Right ventricle myocardium inferior (tissue), 1 donor: ENCODE results near the gene MAP2K3. TPM values are rescaled to one million over a fixed set of nuclear protein-coding genes. Genes with fewer than 3 reads are reported as not detected.
"Not testable (repeated sequence)": the region's sequence is repeated elsewhere in the genome, so short reads cannot be mapped to it uniquely, and the experiment has no call there.

Experiments
- ATAC-seq: fragments of 200-7000 bp; cut with Tn5 transposase; one replicate; pipeline ENCODE4 v1.9.1; 2020; ENCODE audit warnings: mild to moderate bottlenecking, moderate library complexity
- DNase-seq: peaks from one replicate; pipeline ENCODE4 v3.0.0; 2021; ENCODE audit errors: missing footprints
- intact Hi-C: fragments of 100-400 bp; cut with DNase I; formaldehyde crosslinking; loops from one replicate; pipeline ENCODE4 v1.11.0; 2022
- total RNA-seq: library from RNA; stranded (reverse); fragmentation: NEBNext Ultra II Directional; extraction: Animal tissue kit (Norgen Biotek cat#: 25700); gene quantifications from one replicate; pipeline ENCODE4 v1.2.1, GENCODE V29; 2021
- donor health status: DM: no; HTN: yes; CAD: no; lungs with severe emphysema.

The MAP2K3 gene
- total RNA-seq, 1 donor from 2014 or later, result 37.7 TPM

DNA sequence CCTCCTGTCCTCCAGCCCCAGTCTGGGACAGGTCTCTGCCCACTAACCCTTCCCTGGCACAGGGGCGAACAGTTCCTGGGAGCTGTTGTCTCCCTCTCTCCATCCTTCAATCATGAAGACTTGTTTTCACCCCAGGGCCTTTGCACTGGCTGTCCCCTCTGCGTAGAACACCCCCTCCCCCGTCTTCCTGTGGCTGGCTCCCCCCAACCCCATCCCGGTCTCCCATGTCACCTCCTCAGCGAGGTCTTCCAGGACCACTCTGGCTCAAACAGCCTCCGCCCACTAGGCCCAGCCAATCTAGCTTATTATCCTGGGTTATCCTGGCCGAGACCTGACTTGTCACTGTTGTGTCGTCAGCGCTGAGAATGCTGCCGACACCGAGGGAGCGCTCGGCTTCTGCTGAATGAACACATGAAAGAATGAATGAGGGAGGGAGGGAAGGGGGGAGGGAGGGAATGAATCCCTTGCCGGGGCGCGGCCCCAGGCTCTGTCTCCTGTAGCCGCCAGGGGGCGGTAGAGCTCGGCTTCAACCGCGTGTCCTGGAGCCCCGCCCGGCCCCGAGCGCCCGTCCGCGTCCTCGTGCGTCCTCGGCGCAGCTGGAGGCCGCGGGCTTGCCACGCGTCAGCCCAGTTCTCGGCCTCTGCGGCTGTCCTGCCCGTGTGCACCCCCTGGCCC is 31.8 kb downstream of the MAP2K3 start:
- peak; percentile 59 for DNase-seq
- ATAC-seq, result peak; percentile 84
- intact Hi-C loops, result loop anchor here (10.0 kb wide), 2 partner anchors 138 to 198 kb away; no protein-coding TSS in a partner anchor

DNA sequence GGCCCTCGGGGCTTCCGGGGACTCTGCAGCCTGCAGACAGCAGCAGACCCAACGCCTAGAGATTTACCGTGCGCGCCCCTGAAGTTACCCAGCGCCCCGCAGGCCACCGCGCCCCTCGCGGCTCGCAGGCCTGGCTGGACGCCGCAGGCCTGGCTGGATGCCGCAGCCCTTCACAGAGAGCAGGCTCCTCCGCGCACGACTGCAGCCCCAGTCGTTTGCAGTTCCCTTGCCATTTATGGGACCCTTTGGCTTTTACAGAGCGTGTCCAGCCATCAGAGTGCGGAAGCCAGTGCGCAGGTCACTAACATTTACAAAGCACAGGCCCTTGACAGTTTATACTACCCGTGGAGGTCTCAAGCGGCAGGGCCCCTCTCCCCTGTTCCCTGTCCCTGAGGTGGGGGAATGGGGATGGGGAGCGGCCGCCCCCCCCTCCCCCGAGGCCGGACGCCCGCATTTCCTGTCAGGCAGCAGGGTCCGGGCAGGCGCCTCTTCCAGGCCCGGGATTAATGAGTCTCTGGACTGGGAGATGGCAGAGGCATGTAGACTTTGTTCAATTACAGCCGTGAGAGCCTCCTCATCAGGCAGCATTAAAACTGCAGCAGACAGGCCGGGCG is 32.5 kb downstream of the MAP2K3 start:
- DNase-seq, result peak; percentile 66
- ATAC-seq, result peak; percentile 72
- intact Hi-C loops, result loop anchor here (10.0 kb wide), 2 partner anchors 138 to 198 kb away; no protein-coding TSS in a partner anchor

GRCh38 chr17:21317821-21318220 is 33.3 kb downstream of the MAP2K3 start:
- intact Hi-C loops, result loop anchor here (10.0 kb wide), 2 partner anchors 137 to 197 kb away; no protein-coding TSS in a partner anchor
- not testable (repeated sequence) for ATAC-seq
- peak; percentile 75 for DNase-seq

- DNase-seq (peak; percentile 44), ATAC-seq (no peak)
- intact Hi-C loops, result loop anchor here (10.0 kb wide), 2 partner anchors 136 to 196 kb away; no protein-coding TSS in a partner anchor
These were observed 33.9 kb downstream of the MAP2K3 start for GRCh38 chr17:21318439-21318838.

GRCh38 chr17:21318856-21319255 is 34.3 kb downstream of the MAP2K3 start:
- not testable (repeated sequence) for ATAC-seq, DNase-seq
- intact Hi-C loops, result loop anchor here (10.0 kb wide), 2 partner anchors 136 to 196 kb away; no protein-coding TSS in a partner anchor

DNA sequence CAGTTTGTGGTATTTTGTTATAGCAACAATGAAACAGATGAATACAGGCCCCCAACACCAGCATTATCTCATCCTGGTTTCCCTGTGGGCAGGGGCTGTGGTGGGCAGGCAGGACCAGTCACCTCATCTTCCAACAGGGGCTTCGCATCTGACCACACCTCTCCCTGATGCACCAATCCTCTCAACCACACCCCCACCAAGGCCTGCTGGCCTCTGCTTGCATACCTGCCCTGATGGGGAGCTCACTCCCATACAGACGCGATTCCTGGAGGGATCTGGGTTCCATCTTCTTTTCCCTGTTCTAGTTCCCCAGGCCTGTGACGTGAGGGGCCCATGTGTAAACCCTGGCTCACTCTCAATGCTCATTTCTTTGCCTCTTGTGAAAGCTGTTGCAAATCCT is 34.7 kb downstream of the MAP2K3 start:
- not testable (repeated sequence) for ATAC-seq, DNase-seq
- intact Hi-C loops, result loop anchor here (10.0 kb wide), 2 partner anchors 136 to 196 kb away; no protein-coding TSS in a partner anchor

DNA sequence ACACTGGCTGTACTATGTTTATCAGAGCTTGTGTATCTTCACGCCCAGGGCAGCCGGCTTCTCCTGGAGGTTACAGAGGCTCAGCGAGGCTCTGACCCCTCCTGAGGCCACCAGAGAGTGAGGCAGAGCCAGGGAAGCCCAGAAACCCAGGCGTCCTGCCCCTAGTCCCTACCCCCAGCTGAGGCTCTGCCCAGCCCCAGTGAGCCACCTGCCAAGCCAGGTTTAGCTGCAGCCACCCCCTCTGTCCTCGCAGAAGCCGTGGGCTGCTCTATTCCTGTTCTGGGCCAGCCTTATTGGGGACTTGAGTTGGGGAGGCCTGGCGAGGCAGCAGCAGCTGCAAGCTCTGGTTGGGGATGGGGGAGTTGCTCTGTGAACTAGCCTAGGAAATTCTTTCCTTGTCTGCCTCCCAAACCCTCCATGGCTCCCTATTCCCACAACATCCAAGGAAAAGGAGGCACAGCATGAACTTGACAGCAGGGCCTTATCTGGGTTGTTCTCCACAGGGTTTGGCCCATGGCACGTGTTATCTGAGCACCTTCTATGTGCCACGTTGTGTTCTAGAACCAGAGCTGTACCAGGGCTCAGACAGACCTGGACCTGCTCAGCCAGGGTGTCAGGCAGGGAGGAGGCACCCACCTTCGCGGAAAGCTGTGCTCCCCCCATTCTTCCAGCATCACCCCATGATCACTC is 35.3 kb downstream of the MAP2K3 start:
- ATAC-seq, DNase-seq: not testable (repeated sequence)
- intact Hi-C loops, result loop anchor here (5.0 to 10.0 kb wide), 3 partner anchors 38 to 195 kb away; partner anchors contain the start of gene MAP2K3

- intact Hi-C loops, result loop anchor here (5.0 kb wide), 1 partner anchor 38 kb away; the partner anchor contains the start of gene MAP2K3
- not testable (repeated sequence) for ATAC-seq, DNase-seq
These were observed 35.9 kb downstream of the MAP2K3 start for GRCh38 chr17:21320430-21320829.

DNA sequence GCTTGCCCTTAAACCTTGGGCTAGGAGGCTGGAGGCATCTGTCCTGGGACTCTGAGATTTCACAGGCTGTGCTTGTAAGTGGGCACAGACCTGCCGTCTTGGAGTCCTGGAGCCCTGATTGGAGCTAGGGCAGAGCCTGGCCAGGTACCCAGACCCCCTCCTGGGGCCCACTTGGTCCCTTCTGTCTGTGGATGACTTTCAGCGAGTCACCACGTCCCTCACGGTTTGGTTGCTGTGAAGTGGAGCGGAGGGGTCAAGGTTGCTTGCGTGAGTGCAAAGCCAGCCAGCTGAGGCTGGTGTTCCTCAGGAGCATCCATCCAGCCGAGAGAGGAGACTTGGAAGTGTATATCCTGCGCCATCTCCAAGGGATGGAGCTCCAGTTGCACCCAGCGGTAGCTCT is 36.5 kb downstream of the MAP2K3 start:
- ATAC-seq, DNase-seq: not testable (repeated sequence)
- intact Hi-C loops, result loop anchor here (5.0 kb wide), 1 partner anchor 39 kb away; the partner anchor contains the start of gene MAP2K3

GRCh38 chr17:21321744-21322191 is 37.3 kb downstream of the MAP2K3 start:
- intact Hi-C loops, result loop anchor here (5.0 kb wide), 1 partner anchor 39 kb away; the partner anchor contains the start of gene MAP2K3
- not testable (repeated sequence) for ATAC-seq, DNase-seq

- intact Hi-C loops, result loop anchor here (5.0 kb wide), 1 partner anchor 41 kb away; the partner anchor contains the start of gene MAP2K3
- DNase-seq, result not testable (repeated sequence)
- peak; percentile 7 for ATAC-seq
These were observed 39.0 kb downstream of the MAP2K3 start for GRCh38 chr17:21323257-21324111.

DNA sequence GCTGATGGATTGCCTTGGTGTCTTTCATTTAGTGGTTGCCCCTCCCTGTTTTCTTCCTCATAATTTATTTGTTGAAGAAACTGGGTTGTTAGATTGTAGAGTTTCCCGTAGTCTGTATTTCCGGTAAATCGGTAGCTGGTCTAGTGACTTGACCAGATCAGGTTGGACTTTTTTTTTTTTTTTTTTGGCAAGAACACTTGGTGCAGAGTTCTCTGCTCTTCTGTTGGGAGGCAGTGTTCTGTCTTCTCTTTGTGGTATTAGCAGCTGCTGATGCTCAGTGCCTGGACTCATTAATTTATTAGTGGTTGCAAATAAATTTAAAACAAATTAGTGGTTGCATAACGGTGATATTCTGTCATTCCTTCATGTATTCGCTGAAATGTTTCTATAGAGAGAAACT is 40.2 kb downstream of the MAP2K3 start:
- DNase-seq, ATAC-seq: not testable (repeated sequence)
- intact Hi-C loops, result loop anchor here (5.0 kb wide), 1 partner anchor 42 kb away; the partner anchor contains the start of gene MAP2K3

- intact Hi-C loops, DNase-seq, ATAC-seq: not testable (repeated sequence)
These were observed 43.4 kb downstream of the MAP2K3 start for GRCh38 chr17:21327921-21328320.

DNA sequence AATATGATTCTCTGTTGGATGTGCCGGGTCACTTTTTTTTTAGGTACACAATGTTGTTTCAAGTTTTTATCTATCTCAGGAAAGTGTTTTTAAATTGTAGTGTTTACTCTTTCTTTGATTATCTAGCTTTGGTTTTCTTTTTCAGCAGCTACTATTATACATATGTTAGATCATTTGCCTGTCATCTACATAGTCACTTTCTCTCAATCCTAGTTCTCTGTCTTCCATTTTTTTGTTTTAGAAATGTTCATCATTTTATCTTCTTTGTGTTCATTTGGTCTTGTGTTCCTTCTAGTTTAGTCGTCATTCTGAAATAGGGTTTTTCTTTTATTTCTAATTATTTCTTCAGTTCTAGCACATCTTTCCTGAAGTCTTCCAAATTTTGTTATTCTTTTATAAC is 44.3 kb downstream of the MAP2K3 start:
- intact Hi-C loops, DNase-seq, ATAC-seq: not testable (repeated sequence)

DNA sequence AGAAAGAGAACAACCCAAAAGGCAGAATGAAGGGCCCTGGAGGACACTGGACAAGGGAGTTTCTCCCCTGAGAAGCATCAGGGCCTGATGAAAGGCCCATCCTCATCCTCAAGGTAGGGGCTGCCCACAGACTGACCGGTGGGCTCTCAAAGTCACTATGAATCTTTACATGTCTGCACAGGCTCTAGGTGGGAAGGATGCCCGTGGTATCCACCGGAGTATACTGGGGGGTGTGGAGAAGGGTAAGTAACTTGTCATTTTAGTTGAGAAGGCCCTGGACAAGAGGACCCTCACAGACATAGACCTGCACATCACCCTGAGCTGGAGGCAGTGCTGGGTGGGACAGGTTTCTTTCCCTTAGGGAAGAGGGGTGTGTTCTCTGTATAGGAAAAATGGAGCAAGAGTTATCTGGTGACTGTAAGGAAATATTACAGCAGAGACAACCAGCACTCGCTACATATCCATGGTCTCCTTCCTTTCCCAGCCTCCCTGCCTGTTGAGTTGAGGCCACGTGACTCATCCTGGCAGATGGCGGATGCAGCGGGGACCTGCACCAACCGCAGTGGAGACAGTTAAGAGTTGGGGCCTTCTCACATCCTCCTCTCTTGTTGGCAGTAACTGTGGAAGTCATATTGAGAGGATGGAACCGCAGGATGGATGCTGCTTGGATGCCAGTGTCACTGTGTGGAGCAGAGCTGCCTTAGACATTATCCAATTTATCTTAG is 46.1 kb downstream of the MAP2K3 start:
- peak; percentile 50 for ATAC-seq
- DNase-seq, result no peak
- intact Hi-C loops, result no loop called here

DNA sequence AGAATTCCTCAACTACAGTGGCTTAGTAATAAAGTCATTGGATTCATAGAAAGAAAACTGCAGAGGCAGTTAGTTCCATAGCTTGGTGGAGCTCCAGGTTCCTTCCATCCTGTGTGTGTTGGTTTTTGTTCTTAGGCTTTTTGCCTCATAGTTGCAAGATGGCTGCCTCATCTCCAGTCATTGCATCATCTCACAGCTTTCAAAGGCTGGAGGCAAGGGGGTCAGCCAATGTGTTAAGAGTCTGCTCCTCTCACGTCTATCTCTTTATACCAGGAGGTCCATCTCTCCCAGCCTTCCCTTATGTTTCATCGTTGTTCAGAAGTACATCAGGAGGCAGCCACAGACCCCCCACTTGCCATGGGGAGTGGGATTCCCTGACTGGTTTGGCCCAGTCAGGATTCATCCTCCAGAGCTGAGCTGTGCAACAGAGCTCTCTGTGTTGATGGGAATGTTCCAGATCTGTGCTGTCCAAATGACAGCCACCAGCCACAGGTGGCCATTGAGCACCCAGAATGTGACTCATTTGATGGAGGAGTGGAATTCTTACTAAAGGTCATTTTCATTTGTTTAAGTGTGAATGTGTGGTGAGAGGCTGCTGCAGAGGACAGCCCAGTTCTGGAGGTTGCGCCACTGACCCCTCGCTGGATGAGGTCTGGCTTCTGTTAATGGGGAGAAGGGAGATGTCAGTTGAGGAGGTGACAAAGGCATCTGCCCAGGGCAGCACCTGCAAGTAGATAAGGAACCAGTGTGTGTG is 52.2 kb downstream of the MAP2K3 start:
- ATAC-seq, intact Hi-C loops: not testable (repeated sequence)

More for the DNA sequence above, 52.2 kb downstream of the MAP2K3 start:
- DNase-seq, result not testable (repeated sequence)
